Bone marrow (tissue), 2 donors: Measurements from ENCODE around the gene CNIH2.
"Not testable (repeated sequence)": the region's sequence is repeated elsewhere in the genome, so short reads cannot be mapped to it uniquely, and the experiment has no call there.

Source experiments
- DNase-seq, 2 donors: peaks; one replicate each; lab custom pipeline; 2025; lab: John Stamatoyannopoulos, UW

Gene CNIH2

GRCh38 chr11:66259956-66260355 lies 18.0 kb upstream of the CNIH2 start:
- no peak for DNase-seq

GRCh38 chr11:66261578-66261977 lies 16.4 kb upstream of the CNIH2 start:
- DNase-seq = no peak

- DNase-seq = no peak
These were observed 15.8 kb upstream of the CNIH2 start for GRCh38 chr11:66262191-66262590.

GRCh38 chr11:66262696-66263095 lies 15.3 kb upstream of the CNIH2 start:
- no peak for DNase-seq

- no peak for DNase-seq
These were observed 14.7 kb upstream of the CNIH2 start for GRCh38 chr11:66263231-66263630.

- DNase-seq = no peak
These were observed 14.2 kb upstream of the CNIH2 start for GRCh38 chr11:66263785-66264184.

- no peak for DNase-seq
These were observed 13.6 kb upstream of the CNIH2 start for GRCh38 chr11:66264383-66264782.

- no peak for DNase-seq
These were observed 13.1 kb upstream of the CNIH2 start for GRCh38 chr11:66264914-66265313.

GRCh38 chr11:66265531-66266377 lies 12.2 kb upstream of the CNIH2 start:
- no peak for DNase-seq

GRCh38 chr11:66266378-66267038 lies 11.5 kb upstream of the CNIH2 start:
- DNase-seq = no peak

GRCh38 chr11:66267039-66267378 lies 11.0 kb upstream of the CNIH2 start:
- no peak for DNase-seq

- peak; percentile 58 to 79 for DNase-seq
These were observed 10.4 kb upstream of the CNIH2 start for GRCh38 chr11:66267379-66268243.

GRCh38 chr11:66268244-66268951 lies 9.6 kb upstream of the CNIH2 start, which contains the start of gene RAB1B:
TSS of gene RAB1B (plus strand) at chr11:66268639. CDS start at chr11:66268680, 41 bp downstream.
- peak; percentile 97 for DNase-seq

GRCh38 chr11:66268952-66269905 lies 8.7 kb upstream of the CNIH2 start:
- peak; percentile 13 to 21 for DNase-seq

GRCh38 chr11:66271816-66272215 lies 6.2 kb upstream of the CNIH2 start:
- DNase-seq = no peak

GRCh38 chr11:66272596-66272995 lies 5.4 kb upstream of the CNIH2 start:
- DNase-seq = no peak

GRCh38 chr11:66274219-66274618 lies 3.8 kb upstream of the CNIH2 start:
- no peak for DNase-seq

- no peak for DNase-seq
These were observed 2.6 kb upstream of the CNIH2 start for GRCh38 chr11:66275396-66275795.

- no peak for DNase-seq
These were observed 1.9 kb upstream of the CNIH2 start for GRCh38 chr11:66275984-66276612.

GRCh38 chr11:66276619-66277018 lies 1.4 kb upstream of the CNIH2 start:
- DNase-seq = not testable (repeated sequence)
